GM12878 (cell line): Measurements from ENCODE around the gene DPYSL4. TPM values are rescaled to one million over a fixed set of nuclear protein-coding genes. Genes with fewer than 3 reads are reported as not detected.

Source experiments
- ATAC-seq: fragments of 200-7000 bp; cut with Tn5 transposase; 3 replicates; pipeline ENCODE4 v1.9.1; 2020; ENCODE audit warnings: mild to moderate bottlenecking, moderate library complexity
- BruUV-seq: library from RNA; stranded (reverse); fragments of 400-500 nt; replicated peaks from 2 replicates; lab custom pipeline; 2021; lab: Mats Ljungman, UMichigan
- CTCF ChIA-PET: fragments of 300-600 bp; sonication (Branson Sonifier 250); formaldehyde crosslinking; extraction: SDS; loops from one replicate; lab custom pipeline; 2021; ENCODE audit warnings: inconsistent platforms; lab: Yijun Ruan, JAX
- POLR2A ChIA-PET: fragments of 350-600 bp; formaldehyde crosslinking; extraction: SDS; loops from one replicate; lab custom pipeline; 2021; ENCODE audit warnings: inconsistent platforms; lab: Charles Lee
- RAD21 ChIA-PET: fragments of 300-600 bp; sonication (Branson Sonifier 250); formaldehyde crosslinking; loops from one replicate; lab custom pipeline; 2023; ENCODE audit warnings: antibody characterized with exemption; ENCODE audit not compliant: unreplicated experiment; lab: Charles Lee
- SMC1A ChIA-PET: fragments of 300-600 bp; sonication (Branson Sonifier 250); formaldehyde crosslinking; loops from one replicate; lab custom pipeline; 2023; ENCODE audit not compliant: unreplicated experiment, uncharacterized antibody; lab: Charles Lee
- DNase-seq: peaks from one replicate; pipeline ENCODE4 v3.0.0-alpha.2; 2011; ENCODE audit warnings: low read depth, low spot score
- FAIRE-seq: peaks from 3 replicates; lab custom pipeline; 2011; peaks lifted over from hg19 to GRCh38; lab: Jason Lieb, UNC
- H2AFZ ChIP-seq: 2 replicates; pipeline ENCODE4 v1.6.0; 2011; ENCODE audit warnings: low read depth, low read length, control low read depth; ENCODE audit not compliant: control insufficient read depth
- H3K27ac ChIP-seq: 2 replicates; pipeline ENCODE4 v1.5.1; 2011; ENCODE audit warnings: control low read depth; ENCODE audit not compliant: control insufficient read depth, insufficient read depth
- H3K27me3 ChIP-seq, 2 experiments: replicated peaks in 1 of 2; 2 replicates each; pipeline versions ENCODE4 v1.6.0 to v1.6.1; 2011; ENCODE audit warnings: low read length in 1 of 2; ENCODE audit not compliant: control insufficient read depth in 2 of 2, insufficient read depth in 2 of 2
- H3K36me3 ChIP-seq, 2 experiments: 2 replicates each; pipeline ENCODE4 v1.5.1; 2011; ENCODE audit warnings: low read length in 1 of 2; ENCODE audit not compliant: control insufficient read depth in 2 of 2, insufficient read depth in 2 of 2
- H3K4me1 ChIP-seq: 2 replicates; pipeline ENCODE4 v1.6.1; 2011; ENCODE audit warnings: mild to moderate bottlenecking, low read length, moderate library complexity, mixed read lengths; ENCODE audit not compliant: control insufficient read depth, insufficient read depth
- H3K4me2 ChIP-seq: 2 replicates; pipeline ENCODE4 v1.6.0; 2011; ENCODE audit warnings: control low read depth; ENCODE audit not compliant: control insufficient read depth, insufficient read depth
- H3K4me3 ChIP-seq: fragments of 200-600 bp; sonication (generic); 2 replicates; pipeline ENCODE4 v1.5.1; 2016
- H3K79me2 ChIP-seq: 2 replicates; pipeline ENCODE4 v1.6.0; 2011; ENCODE audit warnings: low read length; ENCODE audit not compliant: control insufficient read depth, insufficient read depth
- H3K9ac ChIP-seq: 2 replicates; pipeline ENCODE4 v1.8.0; 2011; ENCODE audit warnings: low read length, control low read depth, mixed read lengths; ENCODE audit not compliant: control insufficient read depth, insufficient read depth
- H3K9me3 ChIP-seq: replicated peaks from 3 replicates; pipeline ENCODE4 v1.5.1; 2011; ENCODE audit warnings: mild to moderate bottlenecking, low read length; ENCODE audit not compliant: control insufficient read depth, insufficient read depth
- H4K20me1 ChIP-seq: 2 replicates; pipeline ENCODE4 v1.6.0; 2011; ENCODE audit not compliant: control insufficient read depth, insufficient read depth
- ASH2L ChIP-seq: fragments of 300-600, 200-600 bp; sonication (generic); IDR thresholded peaks from 2 replicates; pipeline ENCODE4 v1.6.1; 2017; ENCODE audit warnings: low read depth, mild to moderate bottlenecking, borderline replicate concordance
- BCL3 ChIP-seq: IDR thresholded peaks from 2 replicates; pipeline ENCODE4 v1.6.1; 2011; ENCODE audit warnings: borderline replicate concordance, low read depth, mild to moderate bottlenecking, moderate library complexity, low read length; ENCODE audit not compliant: insufficient read depth, poor library complexity, severe bottlenecking
- BMI1 ChIP-seq: fragments of 450-650 bp; IDR thresholded peaks from 2 replicates; pipeline ENCODE4 v1.6.1; 2016; ENCODE audit warnings: mild to moderate bottlenecking, moderate library complexity, borderline replicate concordance
- CHD2 ChIP-seq: IDR thresholded peaks from 2 replicates; pipeline ENCODE4 v1.6.1; 2011; ENCODE audit warnings: low read depth, low read length, improper control_type of control experiment, borderline replicate concordance
- CREB1 ChIP-seq: IDR thresholded peaks from 2 replicates; pipeline ENCODE4 v1.6.1; 2012; ENCODE audit warnings: low read depth, mild to moderate bottlenecking, inconsistent platforms
- E2F4 ChIP-seq: IDR thresholded peaks from 2 replicates; pipeline ENCODE4 v1.6.1; 2012; ENCODE audit warnings: low read depth, low read length, improper control_type of control experiment
- HDAC2 ChIP-seq: fragments of 200-600 bp; sonication (generic); IDR thresholded peaks from 2 replicates; pipeline ENCODE4 v1.6.1; 2017
- POLR2AphosphoS5 ChIP-seq: IDR thresholded peaks from 2 replicates; pipeline ENCODE4 v1.6.1; 2011; ENCODE audit warnings: mild to moderate bottlenecking, low read length, inconsistent platforms
- RB1 ChIP-seq: fragments of 450-650 bp; formaldehyde crosslinking; IDR thresholded peaks from 2 replicates; pipeline ENCODE4 v1.6.1; 2017; ENCODE audit warnings: mild to moderate bottlenecking, borderline replicate concordance
- TARDBP ChIP-seq: IDR thresholded peaks from 2 replicates; pipeline ENCODE4 v1.6.1; 2016; ENCODE audit warnings: borderline replicate concordance
- ZZZ3 ChIP-seq: IDR thresholded peaks from 2 replicates; pipeline ENCODE4 v1.6.1; 2011; ENCODE audit warnings: low read depth; ENCODE audit not compliant: control insufficient read depth, insufficient read length
- WGBS: methylation state at CpG from one replicate; pipeline ENCODE4 v1.1.6; 2016; ENCODE audit warnings: low lambda C conversion rate; ENCODE audit not compliant: insufficient replicate concordance, insufficient coverage; ENCODE audit errors: missing lambda C conversion rate; 5-methylcytosine and 5-hydroxymethylcytosine counted together
- in situ Hi-C: fragments of 300-500 bp; cut with MboI; formaldehyde crosslinking; loops from 9 replicates; pipeline ENCODE4 v1.14.3; 2018; ENCODE audit warnings: mixed read lengths
- intact Hi-C: fragments of 100-400 bp; cut with micrococcal nuclease; formaldehyde crosslinking; loops from one replicate; pipeline ENCODE4 v1.14.2; 2022; ENCODE audit not compliant: unreplicated experiment
- polyA plus RNA-seq, 11 experiments: library from polyadenylated mRNA; depleted of rRNA in 4 of 11; unstranded in 6 of 11; stranded (reverse) in 5 of 11; fragments of >200 nt; fragmentation: Nextera tagmentation in 4 of 11; fragmentation: Illumina TruSeq in 1 of 11; extraction: Ambion mirVana in 4 of 11; extraction: Trizol in 1 of 11; gene quantifications; 1 replicate in 1 of 11; 2 replicates in 10 of 11; pipeline versions ENCODE4 v1.2.1 to v1.2.3, GENCODE V29; 2011 to 2016; ENCODE audit warnings: inconsistent platforms in 2 of 11, missing spikeins in 2 of 11, low read depth in 1 of 11
- total RNA-seq, 4 experiments: library from RNA; depleted of rRNA in 3 of 4; stranded (reverse); fragments of >200 nt in 3 of 4; fragmentation: Illumina TruSeq in 1 of 4; extraction: Trizol in 1 of 4; gene quantifications; 2 replicates each; pipeline versions ENCODE4 v1.2.1 to v1.2.3, GENCODE V29; 2013 to 2021

Gene DPYSL4
- total and polyA plus RNA-seq, 10 of the 15 experiments (the other 5 are each of a cell fraction or from before 2014, with no cell fraction given) = 0.10 to 0.21 TPM; not detected in 8

- no peak for FAIRE-seq
- in situ Hi-C loops = no loop called here
Observed at GRCh38 chr10:132192076-132192975, 5.6 kb downstream of the DPYSL4 start.

More at GRCh38 chr10:132192076-132192975, 5.6 kb downstream of the DPYSL4 start:
- no peak for ATAC-seq
- Histone ChIP-seq H3K4me1 (no peaks in the 10 kb centered on the region), H3K4me3 (no peak overlapping the region), H3K36me3 (no peaks in the 10 kb centered on the region), H3K79me2 (no peaks in the 10 kb centered on the region), H3K4me2 (no peak overlapping the region), H3K9ac (no peak overlapping the region), H2AFZ (no peak overlapping the region), H3K9me3 (no peaks in the 10 kb centered on the region; the same call in 2 of the 3 replicates), H4K20me1 (no peaks in the 10 kb centered on the region), H3K27ac (no peak overlapping the region), H3K27me3 (no peaks in the 10 kb centered on the region)
- WGBS = 45% methylated on average over 28 of the region's 28 CpGs
- ChIA-PET SMC1A (no interaction called here), POLR2A (no interaction called here), RAD21 (no interaction called here), CTCF (interaction anchor here (1.1 to 1.2 kb wide), 2 partner anchors 47 to 61 kb away, joined by 3 to 4 read pairs; no protein-coding TSS in a partner anchor)
- intact Hi-C loops = no loop called here
- no peak for TF ChIP-seq E2F4
- TF ChIP-seq CHD2 = no peak
- no peak for TF ChIP-seq BCL3
- TF ChIP-seq CREB1 = no peak
- TF ChIP-seq POLR2AphosphoS5 = no peak
- TF ChIP-seq TARDBP = no peak
- no peak for TF ChIP-seq ASH2L
- no peak for TF ChIP-seq ZZZ3
- TF ChIP-seq RB1 = no peak
- no peak for TF ChIP-seq BMI1
- no peak for TF ChIP-seq HDAC2
- BruUV-seq = no TSS peak
- no peak for DNase-seq
